PC-3 (cell line): ENCODE measurements around the gene SLC6A20.

Experiments
- EZH2 ChIP-seq: fragments of 300-600 bp; sonication (generic); IDR thresholded peaks from one replicate; pipeline ENCODE4 v1.6.1; 2017; ENCODE audit warnings: antibody characterized with exemption, mild to moderate bottlenecking, low read length; ENCODE audit not compliant: unreplicated experiment
- EZH2phosphoT487 ChIP-seq: fragments of 300-600 bp; sonication (generic); IDR thresholded peaks from 2 replicates; pipeline ENCODE4 v1.6.1; 2018; ENCODE audit warnings: mild to moderate bottlenecking, antibody characterized with exemption, low read length, borderline replicate concordance
- TF ChIP-seq, protein P1 (sequence below): fragments of 300-600 bp; sonication (generic); conservative IDR thresholded peaks from 2 replicates; pipeline ENCODE4 v1.5.1; 2017; ENCODE audit warnings: antibody characterized with exemption, low read depth, mild to moderate bottlenecking, low read length

GRCh38 chr3:45751537-45752242, 44.6 kb downstream of the SLC6A20 start:
- TF ChIP-seq, protein P1, sequence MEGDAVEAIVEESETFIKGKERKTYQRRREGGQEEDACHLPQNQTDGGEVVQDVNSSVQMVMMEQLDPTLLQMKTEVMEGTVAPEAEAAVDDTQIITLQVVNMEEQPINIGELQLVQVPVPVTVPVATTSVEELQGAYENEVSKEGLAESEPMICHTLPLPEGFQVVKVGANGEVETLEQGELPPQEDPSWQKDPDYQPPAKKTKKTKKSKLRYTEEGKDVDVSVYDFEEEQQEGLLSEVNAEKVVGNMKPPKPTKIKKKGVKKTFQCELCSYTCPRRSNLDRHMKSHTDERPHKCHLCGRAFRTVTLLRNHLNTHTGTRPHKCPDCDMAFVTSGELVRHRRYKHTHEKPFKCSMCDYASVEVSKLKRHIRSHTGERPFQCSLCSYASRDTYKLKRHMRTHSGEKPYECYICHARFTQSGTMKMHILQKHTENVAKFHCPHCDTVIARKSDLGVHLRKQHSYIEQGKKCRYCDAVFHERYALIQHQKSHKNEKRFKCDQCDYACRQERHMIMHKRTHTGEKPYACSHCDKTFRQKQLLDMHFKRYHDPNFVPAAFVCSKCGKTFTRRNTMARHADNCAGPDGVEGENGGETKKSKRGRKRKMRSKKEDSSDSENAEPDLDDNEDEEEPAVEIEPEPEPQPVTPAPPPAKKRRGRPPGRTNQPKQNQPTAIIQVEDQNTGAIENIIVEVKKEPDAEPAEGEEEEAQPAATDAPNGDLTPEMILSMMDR = no peak
- TF ChIP-seq EZH2 = no peak
- TF ChIP-seq EZH2phosphoT487 = no peak
